ENCODE data around the gene CADM1. TPM values are rescaled to one million over a fixed set of nuclear protein-coding genes. Genes with fewer than 3 reads are reported as not detected.

The CADM1 gene
- total and polyA plus RNA-seq, 9 of the 15 experiments (the other 6 are each of a cell fraction or from before 2014, with no cell fraction given): 0.42 TPM; not detected in 8

DNA sequence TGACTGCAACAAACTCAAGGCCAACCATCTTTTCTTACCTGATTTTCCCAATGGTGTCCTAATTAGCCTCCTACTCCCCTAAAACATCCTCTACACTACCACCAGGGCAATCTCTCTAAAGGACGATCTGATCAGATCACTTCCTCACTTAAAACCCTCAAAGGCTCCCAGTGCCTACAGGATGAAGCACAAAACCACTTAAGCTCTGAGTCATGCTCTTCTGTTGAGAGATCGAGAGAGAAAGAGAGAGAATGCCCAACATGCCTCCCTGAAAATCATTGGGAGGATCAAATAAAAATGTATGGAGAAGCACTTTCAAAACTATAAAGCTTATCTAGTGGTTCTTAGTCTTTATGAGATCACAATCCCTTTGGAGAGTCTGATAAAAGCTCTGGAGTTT, 171.1 kb downstream of the CADM1 start (continued):
- TF ChIP-seq, protein P1, sequence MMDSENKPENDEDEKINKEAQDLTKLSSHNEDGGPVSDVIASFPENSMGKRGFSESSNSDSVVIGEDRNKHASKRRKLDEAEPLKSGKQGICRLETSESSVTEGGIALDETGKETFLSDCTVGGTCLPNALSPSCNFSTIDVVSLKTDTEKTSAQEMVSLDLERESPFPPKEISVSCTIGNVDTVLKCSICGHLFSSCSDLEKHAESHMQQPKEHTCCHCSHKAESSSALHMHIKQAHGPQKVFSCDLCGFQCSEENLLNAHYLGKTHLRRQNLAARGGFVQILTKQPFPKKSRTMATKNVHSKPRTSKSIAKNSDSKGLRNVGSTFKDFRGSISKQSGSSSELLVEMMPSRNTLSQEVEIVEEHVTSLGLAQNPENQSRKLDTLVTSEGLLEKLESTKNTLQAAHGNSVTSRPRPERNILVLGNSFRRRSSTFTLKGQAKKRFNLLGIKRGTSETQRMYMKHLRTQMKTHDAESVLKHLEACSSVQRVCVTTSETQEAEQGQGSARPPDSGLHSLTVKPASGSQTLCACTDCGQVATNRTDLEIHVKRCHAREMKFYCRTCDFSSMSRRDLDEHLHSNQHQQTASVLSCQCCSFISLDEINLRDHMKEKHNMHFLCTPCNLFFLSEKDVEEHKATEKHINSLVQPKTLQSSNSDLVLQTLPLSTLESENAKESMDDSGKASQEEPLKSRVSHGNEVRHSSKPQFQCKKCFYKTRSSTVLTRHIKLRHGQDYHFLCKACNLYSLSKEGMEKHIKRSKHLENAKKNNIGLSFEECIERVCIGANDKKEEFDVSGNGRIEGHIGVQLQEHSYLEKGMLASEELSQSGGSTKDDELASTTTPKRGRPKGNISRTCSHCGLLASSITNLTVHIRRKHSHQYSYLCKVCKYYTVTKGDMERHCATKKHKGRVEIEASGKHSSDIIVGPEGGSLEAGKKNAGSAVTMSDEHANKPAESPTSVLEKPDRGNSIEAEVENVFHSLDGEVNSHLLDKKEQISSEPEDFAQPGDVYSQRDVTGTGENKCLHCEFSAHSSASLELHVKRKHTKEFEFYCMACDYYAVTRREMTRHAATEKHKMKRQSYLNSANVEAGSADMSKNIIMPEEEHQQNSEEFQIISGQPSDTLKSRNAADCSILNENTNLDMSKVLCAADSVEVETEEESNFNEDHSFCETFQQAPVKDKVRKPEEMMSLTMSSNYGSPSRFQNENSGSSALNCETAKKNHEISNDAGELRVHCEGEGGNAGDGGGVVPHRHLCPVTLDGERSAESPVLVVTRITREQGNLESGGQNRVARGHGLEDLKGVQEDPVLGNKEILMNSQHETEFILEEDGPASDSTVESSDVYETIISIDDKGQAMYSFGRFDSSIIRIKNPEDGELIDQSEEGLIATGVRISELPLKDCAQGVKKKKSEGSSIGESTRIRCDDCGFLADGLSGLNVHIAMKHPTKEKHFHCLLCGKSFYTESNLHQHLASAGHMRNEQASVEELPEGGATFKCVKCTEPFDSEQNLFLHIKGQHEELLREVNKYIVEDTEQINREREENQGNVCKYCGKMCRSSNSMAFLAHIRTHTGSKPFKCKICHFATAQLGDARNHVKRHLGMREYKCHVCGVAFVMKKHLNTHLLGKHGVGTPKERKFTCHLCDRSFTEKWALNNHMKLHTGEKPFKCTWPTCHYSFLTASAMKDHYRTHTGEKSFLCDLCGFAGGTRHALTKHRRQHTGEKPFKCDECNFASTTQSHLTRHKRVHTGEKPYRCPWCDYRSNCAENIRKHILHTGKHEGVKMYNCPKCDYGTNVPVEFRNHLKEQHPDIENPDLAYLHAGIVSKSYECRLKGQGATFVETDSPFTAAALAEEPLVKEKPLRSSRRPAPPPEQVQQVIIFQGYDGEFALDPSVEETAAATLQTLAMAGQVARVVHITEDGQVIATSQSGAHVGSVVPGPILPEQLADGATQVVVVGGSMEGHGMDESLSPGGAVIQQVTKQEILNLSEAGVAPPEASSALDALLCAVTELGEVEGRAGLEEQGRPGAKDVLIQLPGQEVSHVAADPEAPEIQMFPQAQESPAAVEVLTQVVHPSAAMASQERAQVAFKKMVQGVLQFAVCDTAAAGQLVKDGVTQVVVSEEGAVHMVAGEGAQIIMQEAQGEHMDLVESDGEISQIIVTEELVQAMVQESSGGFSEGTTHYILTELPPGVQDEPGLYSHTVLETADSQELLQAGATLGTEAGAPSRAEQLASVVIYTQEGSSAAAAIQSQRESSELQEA (IDR thresholded peaks at IDR 0.05; ENCODE audit: low read depth): no peak
- TF ChIP-seq NCOA2 (IDR thresholded peaks at IDR 0.05; ENCODE audit: partially characterized antibody in 2 of 2) (no peak), XRCC3 (IDR thresholded peaks at IDR 0.05) (no peak)

Measured in K562 (cell line).